GM23338 (cell line): ENCODE measurements around the gene HYAL1.
"Not testable (repeated sequence)": the region's sequence is repeated elsewhere in the genome, so short reads cannot be mapped to it uniquely, and the experiment has no call there.

Experiments used
- EZH2phosphoT487 ChIP-seq: fragments of 200-600 bp; sonication (generic); IDR thresholded peaks from one replicate; pipeline ENCODE4 v1.8.1; 2018; ENCODE audit warnings: antibody characterized with exemption; ENCODE audit not compliant: unreplicated experiment
- POLR2AphosphoS5 ChIP-seq: IDR thresholded peaks from 2 replicates; pipeline ENCODE4 v1.6.1; 2016; ENCODE audit warnings: antibody characterized with exemption, low read depth
- TF ChIP-seq, protein P1 (sequence below), 2 experiments: fragments of 200-600 bp in 1 of 2; sonication (generic) in 1 of 2; conservative IDR thresholded peaks; 2 replicates each; pipeline versions ENCODE4 v1.5.1 to v1.6.1; 2016 to 2017; ENCODE audit warnings: antibody characterized with exemption in 2 of 2, low read depth in 2 of 2, mild to moderate bottlenecking in 2 of 2, moderate library complexity in 1 of 2

DNA sequence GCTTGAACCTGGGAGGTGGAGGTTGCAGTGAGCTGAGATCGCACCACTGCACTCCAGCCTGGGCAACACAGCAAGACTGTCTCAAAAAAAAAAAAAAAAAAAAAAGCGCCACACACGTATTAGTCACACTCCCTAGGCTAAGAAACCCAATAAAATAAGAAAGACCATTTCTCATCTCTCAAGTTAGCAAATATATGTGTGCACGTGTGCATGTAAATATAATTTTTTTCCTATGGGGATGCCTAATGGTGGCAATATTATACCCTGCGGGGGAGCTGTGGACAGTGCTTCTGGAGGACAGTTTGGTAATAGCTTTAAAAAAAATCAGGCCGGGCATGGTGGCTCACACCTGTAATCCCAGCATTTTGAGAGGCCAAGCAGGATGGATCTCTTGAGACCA lies 19.3 kb downstream of the HYAL1 start:
- TF ChIP-seq EZH2phosphoT487, POLR2AphosphoS5: not testable (repeated sequence)
- TF ChIP-seq, protein P1, sequence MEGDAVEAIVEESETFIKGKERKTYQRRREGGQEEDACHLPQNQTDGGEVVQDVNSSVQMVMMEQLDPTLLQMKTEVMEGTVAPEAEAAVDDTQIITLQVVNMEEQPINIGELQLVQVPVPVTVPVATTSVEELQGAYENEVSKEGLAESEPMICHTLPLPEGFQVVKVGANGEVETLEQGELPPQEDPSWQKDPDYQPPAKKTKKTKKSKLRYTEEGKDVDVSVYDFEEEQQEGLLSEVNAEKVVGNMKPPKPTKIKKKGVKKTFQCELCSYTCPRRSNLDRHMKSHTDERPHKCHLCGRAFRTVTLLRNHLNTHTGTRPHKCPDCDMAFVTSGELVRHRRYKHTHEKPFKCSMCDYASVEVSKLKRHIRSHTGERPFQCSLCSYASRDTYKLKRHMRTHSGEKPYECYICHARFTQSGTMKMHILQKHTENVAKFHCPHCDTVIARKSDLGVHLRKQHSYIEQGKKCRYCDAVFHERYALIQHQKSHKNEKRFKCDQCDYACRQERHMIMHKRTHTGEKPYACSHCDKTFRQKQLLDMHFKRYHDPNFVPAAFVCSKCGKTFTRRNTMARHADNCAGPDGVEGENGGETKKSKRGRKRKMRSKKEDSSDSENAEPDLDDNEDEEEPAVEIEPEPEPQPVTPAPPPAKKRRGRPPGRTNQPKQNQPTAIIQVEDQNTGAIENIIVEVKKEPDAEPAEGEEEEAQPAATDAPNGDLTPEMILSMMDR (conservative IDR thresholded peaks at IDR 0.05; ENCODE audit: low read depth in 2 of 2) = not testable (repeated sequence)
